Activated T-cell treated with anti-CD3 and anti-CD28 coated beads for 48 hours (primary cell): Measurements from ENCODE around the gene GPR33.
"Not testable (repeated sequence)": the region's sequence is repeated elsewhere in the genome, so short reads cannot be mapped to it uniquely, and the experiment has no call there.

Experiments used
- DNase-seq: peaks from one replicate; pipeline ENCODE4 v3.0.0-alpha.2; 2020; ENCODE audit warnings: low read depth

GPR33 gene

GRCh38 chr14:31457665-31458659, 29.9 kb downstream of the GPR33 start:
- DNase-seq = no peak

DNA sequence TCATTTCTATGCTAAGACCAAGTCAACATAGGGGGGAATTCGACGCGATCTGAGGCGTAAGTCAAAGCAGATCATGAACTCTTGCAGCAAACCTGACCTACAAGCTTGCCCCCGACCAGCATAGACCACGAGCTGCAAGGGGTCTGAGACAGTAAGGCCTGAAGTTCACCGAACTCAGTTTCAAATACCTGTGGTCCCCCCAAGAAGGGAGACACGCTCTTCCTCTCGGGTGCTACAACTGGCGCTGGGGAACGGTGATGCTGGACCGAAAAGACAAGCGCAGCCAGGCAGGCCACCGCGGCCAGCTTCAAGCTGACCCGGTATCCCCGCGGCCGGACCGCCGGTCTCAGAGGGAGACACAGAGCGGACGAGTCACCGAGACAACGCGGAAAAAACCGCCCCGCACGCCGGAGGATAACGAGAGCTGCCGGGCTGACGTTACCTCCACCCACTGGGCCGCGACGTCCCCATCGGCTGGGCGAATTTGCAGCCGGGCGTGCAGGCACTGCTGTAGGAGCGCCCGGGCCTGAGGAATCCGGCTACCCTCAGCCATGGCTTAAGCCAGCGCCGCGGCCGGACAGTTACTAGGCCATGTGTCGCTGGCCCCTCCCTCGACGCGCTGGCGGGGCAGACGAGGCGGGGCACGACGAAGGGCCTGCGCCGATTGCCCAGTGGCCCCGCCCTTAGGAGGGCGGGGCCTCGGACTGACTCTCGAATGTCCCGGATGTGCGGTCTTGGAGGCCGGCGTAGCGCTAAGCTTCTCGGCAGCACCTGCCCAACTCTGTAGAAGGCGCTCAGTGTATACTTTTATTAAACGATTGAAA, 30.8 kb downstream of the GPR33 start, which contains the start of gene DTD2:
Gene DTD2, minus strand, starts transcription at position 666 of the 824 bp plus-strand sequence. Its CDS starts 113 bp downstream, at position 553.
- DNase-seq = peak; percentile 92

DNA sequence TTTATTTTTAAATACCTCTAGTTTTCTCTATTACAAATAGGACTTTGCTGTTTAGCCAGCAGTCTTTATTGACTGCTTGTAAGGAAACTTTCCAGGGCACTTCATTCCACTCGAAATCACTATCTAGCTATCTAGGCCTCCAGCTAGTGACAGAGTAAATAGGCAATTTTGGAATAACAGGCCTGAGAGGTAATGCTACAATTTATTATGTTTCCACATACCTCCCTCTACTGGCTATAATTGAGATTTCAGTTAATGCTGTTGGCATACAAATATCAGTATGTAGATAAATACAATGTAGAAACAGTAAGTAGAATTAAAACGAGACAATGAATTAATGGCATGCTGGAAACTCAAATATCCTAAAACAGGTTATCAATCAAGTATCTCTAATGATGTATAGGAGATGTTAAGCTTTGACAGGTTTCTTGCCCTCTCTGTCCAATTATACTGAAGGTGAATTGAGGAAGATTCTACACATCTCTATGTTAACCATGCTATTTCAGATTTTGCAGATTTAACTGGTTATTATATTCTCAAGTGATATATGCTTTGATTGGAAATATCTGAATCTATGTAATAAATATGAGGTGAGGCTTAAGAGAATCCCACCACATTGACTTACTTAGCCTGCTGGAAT, 37.7 kb downstream of the GPR33 start:
- DNase-seq = no peak

DNA sequence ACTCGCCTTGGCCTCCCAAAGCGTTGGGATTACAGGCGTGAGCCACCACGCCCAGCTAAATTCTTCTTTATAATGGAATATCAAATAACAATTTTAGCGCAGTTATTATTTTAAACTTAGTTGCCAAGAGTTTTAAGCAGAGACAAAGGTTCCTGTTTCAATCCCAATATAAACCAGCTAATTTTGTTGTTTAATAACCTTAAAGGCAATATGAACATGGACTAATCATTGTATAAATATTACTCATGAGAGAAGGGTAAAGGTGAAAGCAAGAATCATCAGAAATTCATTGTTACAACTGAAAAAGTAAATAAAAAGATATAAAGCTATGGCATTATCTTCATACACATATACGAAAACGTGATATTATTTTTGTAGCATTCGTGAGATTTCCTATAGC, 38.7 kb downstream of the GPR33 start:
- DNase-seq = no peak

GRCh38 chr14:31445703-31446102, 42.1 kb downstream of the GPR33 start:
- no peak for DNase-seq

- DNase-seq = no peak
These were observed 45.6 kb downstream of the GPR33 start for GRCh38 chr14:31442284-31442683.

- DNase-seq = no peak
These were observed 46.3 kb downstream of the GPR33 start for GRCh38 chr14:31441273-31442111.

GRCh38 chr14:31440280-31440679, 47.6 kb downstream of the GPR33 start:
- no peak for DNase-seq

DNA sequence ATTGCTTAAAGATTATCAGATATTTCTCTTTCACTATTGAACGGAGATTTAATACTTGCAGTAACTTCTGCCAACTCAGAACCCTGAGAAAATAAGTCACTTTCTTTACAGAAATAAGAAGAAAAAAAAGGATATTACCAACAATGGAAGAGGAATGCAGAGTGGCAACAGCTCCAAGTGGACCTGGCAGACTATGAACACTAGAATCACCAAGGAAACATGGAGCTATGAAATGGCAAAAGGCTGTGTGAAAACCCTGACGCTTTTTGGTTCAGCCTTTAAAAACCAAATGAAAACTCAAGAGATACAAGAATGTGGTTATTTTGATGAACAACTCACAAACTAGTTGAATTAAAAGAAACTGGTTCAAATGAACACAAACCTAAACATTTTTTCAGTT, 48.3 kb downstream of the GPR33 start:
- DNase-seq = no peak

DNA sequence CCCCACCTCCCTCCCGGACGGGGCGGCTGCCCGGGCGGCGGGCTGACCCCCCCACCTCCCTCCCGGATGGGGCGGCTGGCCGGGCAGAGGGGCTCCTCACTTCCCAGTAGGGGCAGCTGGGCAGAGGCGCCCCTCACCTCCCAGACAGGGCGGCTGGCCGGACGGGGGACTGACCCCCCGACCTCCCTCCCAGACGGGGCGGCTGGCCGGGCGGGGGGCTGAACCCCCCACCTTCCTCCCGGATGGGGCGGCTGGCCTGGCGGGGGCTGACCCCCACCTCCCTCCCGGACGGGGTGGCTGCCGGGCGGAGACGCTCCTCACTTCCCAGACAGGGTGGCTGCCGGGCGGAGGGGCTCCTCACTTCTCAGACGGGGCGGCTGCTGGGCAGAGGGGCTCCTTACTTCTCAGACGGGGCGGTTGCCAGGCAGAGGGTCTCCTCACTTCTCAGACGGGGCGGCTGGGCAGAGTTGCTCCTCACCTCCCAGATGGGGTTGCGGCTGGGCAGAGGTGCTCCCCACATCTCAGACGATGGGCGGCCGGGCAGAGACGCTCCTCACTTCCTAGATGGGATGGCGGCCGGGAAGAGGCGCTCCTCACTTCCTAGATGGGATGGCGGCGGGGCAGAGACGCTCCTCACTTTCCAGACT, 50.7 kb downstream of the GPR33 start:
- not testable (repeated sequence) for DNase-seq

DNA sequence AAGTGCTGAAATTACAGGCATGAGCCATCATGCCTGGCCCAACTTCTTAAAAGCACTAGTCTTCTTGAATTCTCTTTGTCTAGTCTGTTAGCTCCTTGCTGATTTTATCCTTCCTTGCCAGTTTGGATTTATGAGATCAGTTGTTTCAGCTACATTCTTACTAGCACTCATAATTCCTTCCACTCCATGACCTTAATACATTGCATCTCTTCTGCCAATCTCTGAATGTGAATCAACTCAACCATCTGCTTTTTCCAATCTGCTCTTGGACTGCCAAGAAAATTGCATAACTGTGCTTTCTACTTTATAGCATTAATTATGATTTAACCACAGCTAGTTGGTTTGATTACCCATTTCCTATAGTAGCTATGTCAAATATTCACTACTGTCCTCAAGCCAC, 52.6 kb downstream of the GPR33 start:
- DNase-seq = no peak
